Measurements from ENCODE around the gene ABHD14A. TPM values are rescaled to one million over a fixed set of nuclear protein-coding genes. Genes with fewer than 3 reads are reported as not detected.

ABHD14A gene
- total RNA-seq, 6 experiments from 2014 or later, result 8.3 to 22.2 (median 15.1) TPM

- no peak for ATAC-seq
- WGBS (ENCODE audit: insufficient coverage, low coverage, low lambda C conversion rate, missing lambda C conversion rate), result 85% methylated on average over 4 of the region's 14 CpGs
- intact Hi-C loops (cut with DNase I), result no loop called here
- no peaks in the 10 kb centered on the region for H3K27me3 ChIP-seq
- no peaks in the 10 kb centered on the region for H3K9me3 ChIP-seq
- peak in 1 of 3 donors; percentile 34 for DNase-seq
- H3K4me1 ChIP-seq, result peaks cover 0 to 14% (median 4%) of the 10 kb centered on the region in 4 donors
- H3K36me3 ChIP-seq, result peaks cover 0 to 7% (median 0%) of the 10 kb centered on the region in 4 donors
- no peak for TF ChIP-seq CTCF (IDR thresholded peaks at IDR 0.05)
- no peak for TF ChIP-seq POLR2A (IDR thresholded peaks at IDR 0.05)
- no peak overlapping the region for H3K4me3 ChIP-seq
- H3K27ac ChIP-seq, result no peak overlapping the region
Measured at GRCh38 chr3:51945926-51946705, 28.7 kb upstream of the ABHD14A start.

- intact Hi-C loops (cut with DNase I), result no loop called here
- H3K9me3 ChIP-seq, result no peaks in the 10 kb centered on the region
- peaks cover 0 to 13% (median 4%) of the 10 kb centered on the region in 4 donors for H3K4me1 ChIP-seq
- no peaks in the 10 kb centered on the region for H3K27me3 ChIP-seq
- no CpG with 5 or more reads among the region's 4 CpGs for WGBS (ENCODE audit: insufficient coverage, low coverage, low lambda C conversion rate, missing lambda C conversion rate)
- H3K27ac ChIP-seq, result no peak overlapping the region
- ATAC-seq, result no peak
- TF ChIP-seq CTCF (IDR thresholded peaks at IDR 0.05) (no peak), POLR2A (IDR thresholded peaks at IDR 0.05) (no peak)
- peak in 1 of 3 donors; percentile 21 for DNase-seq
- H3K4me3 ChIP-seq, result no peak overlapping the region
- peaks cover 0 to 7% (median 0%) of the 10 kb centered on the region in 4 donors for H3K36me3 ChIP-seq
Measured at GRCh38 chr3:51946796-51947195, 28.1 kb upstream of the ABHD14A start.

- intact Hi-C loops (cut with DNase I), result no loop called here
- 87% methylated on average over 8 of the region's 13 CpGs for WGBS (ENCODE audit: insufficient coverage, low coverage, low lambda C conversion rate, missing lambda C conversion rate)
- TF ChIP-seq CTCF (IDR thresholded peaks at IDR 0.05) (no peak), POLR2A (IDR thresholded peaks at IDR 0.05) (no peak)
- ATAC-seq (no peak), DNase-seq (peak in 2 of 3 donors; percentile 30 to 37)
- Histone ChIP-seq H3K27me3 (no peaks in the 10 kb centered on the region), H3K27ac (no peak overlapping the region), H3K4me1 (peaks cover 0 to 11% (median 4%) of the 10 kb centered on the region in 4 donors), H3K36me3 (peaks cover 0 to 7% (median 0%) of the 10 kb centered on the region in 4 donors), H3K4me3 (no peak overlapping the region), H3K9me3 (no peaks in the 10 kb centered on the region)
Measured at GRCh38 chr3:51947215-51947900, 27.5 kb upstream of the ABHD14A start.

- Histone ChIP-seq H3K4me3 (no peak overlapping the region), H3K9me3 (no peaks in the 10 kb centered on the region), H3K27me3 (no peaks in the 10 kb centered on the region), H3K36me3 (peaks cover 0 to 7% (median 0%) of the 10 kb centered on the region in 4 donors), H3K4me1 (peaks cover 0 to 5% (median 2%) of the 10 kb centered on the region in 4 donors), H3K27ac (no peak overlapping the region)
- peak in 2 of 3 donors; percentile 11 to 23 for DNase-seq
- TF ChIP-seq POLR2A (IDR thresholded peaks at IDR 0.05) (no peak), CTCF (IDR thresholded peaks at IDR 0.05) (no peak)
- WGBS (ENCODE audit: insufficient coverage, low coverage, low lambda C conversion rate, missing lambda C conversion rate), result 90% methylated on average over 6 of the region's 10 CpGs
- intact Hi-C loops (cut with DNase I), result no loop called here
- no peak for ATAC-seq
Measured at GRCh38 chr3:51948016-51948580, 26.8 kb upstream of the ABHD14A start.
